OCI-LY7 (cell line): Measurements from ENCODE around the gene SPACA4.

Source experiments
- EZH2phosphoT487 ChIP-seq: fragments of 200-600 bp; sonication (generic); IDR thresholded peaks from 2 replicates; pipeline ENCODE4 v1.6.1; 2018; ENCODE audit warnings: low read depth, borderline replicate concordance, mild to moderate bottlenecking, mixed run types, antibody characterized with exemption, low read length, moderate library complexity, mixed read lengths
- TF ChIP-seq, protein P1 (sequence below): fragments of 200-600 bp; sonication (generic); conservative IDR thresholded peaks from 2 replicates; pipeline ENCODE4 v1.5.1; 2014; ENCODE audit warnings: mild to moderate bottlenecking, antibody characterized with exemption, low read length, moderate library complexity, mixed read lengths

DNA sequence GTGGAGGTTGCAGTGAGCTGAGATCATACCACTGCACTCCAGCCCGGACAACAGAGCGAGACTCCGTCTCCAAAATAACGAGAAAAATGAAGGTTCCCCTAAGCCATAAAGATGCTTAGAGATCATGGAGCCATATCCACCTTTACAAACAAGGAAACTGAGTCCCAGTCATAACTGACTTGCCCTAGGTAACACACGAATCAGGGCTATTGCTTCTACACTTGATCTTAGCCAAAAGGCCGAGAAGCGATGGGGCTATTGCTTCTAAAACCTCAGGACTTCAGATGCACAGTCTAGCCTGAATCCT, 27.4 kb downstream of the SPACA4 start:
- TF ChIP-seq, protein P1, sequence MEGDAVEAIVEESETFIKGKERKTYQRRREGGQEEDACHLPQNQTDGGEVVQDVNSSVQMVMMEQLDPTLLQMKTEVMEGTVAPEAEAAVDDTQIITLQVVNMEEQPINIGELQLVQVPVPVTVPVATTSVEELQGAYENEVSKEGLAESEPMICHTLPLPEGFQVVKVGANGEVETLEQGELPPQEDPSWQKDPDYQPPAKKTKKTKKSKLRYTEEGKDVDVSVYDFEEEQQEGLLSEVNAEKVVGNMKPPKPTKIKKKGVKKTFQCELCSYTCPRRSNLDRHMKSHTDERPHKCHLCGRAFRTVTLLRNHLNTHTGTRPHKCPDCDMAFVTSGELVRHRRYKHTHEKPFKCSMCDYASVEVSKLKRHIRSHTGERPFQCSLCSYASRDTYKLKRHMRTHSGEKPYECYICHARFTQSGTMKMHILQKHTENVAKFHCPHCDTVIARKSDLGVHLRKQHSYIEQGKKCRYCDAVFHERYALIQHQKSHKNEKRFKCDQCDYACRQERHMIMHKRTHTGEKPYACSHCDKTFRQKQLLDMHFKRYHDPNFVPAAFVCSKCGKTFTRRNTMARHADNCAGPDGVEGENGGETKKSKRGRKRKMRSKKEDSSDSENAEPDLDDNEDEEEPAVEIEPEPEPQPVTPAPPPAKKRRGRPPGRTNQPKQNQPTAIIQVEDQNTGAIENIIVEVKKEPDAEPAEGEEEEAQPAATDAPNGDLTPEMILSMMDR, result no peak
- no peak for TF ChIP-seq EZH2phosphoT487
